Spleen (tissue), 11 donors: ENCODE data around the gene SMIM3. TPM values are rescaled to one million over a fixed set of nuclear protein-coding genes. Genes with fewer than 3 reads are reported as not detected.
A peak's percentile ranks its signal among the peaks of the same experiment; 100 is the strongest.
"Not testable (repeated sequence)": the region's sequence is repeated elsewhere in the genome, so short reads cannot be mapped to it uniquely, and the experiment has no call there.

ENCODE experiments used
- DNase-seq: peaks from one replicate; pipeline ENCODE4 v3.0.0-alpha.2; 2020
- H3K27ac ChIP-seq, 8 donors: fragments of 200-600 bp; sonication (generic) in 7 of 8; 1 replicate in 4 of 8; 2 replicates in 4 of 8; pipeline versions ENCODE4 v1.5.0 to v1.8.0; 2016 to 2021; ENCODE audit warnings: inconsistent platforms in 4 of 8, mild to moderate bottlenecking in 4 of 8, moderate library complexity in 1 of 8
- H3K27me3 ChIP-seq, 7 donors: fragments of 200-600 bp; sonication (generic) in 6 of 7; replicated peaks in 1 of 7; 1 replicate in 4 of 7; 2 replicates in 3 of 7; pipeline versions ENCODE4 v1.5.0 to v1.8.0; 2016 to 2021; ENCODE audit warnings: inconsistent platforms in 3 of 7, mild to moderate bottlenecking in 1 of 7
- H3K36me3 ChIP-seq, 6 donors: fragments of 200-600 bp; sonication (generic) in 5 of 6; 1 replicate in 4 of 6; 2 replicates in 2 of 6; pipeline versions ENCODE4 v1.5.0 to v1.8.0; 2016 to 2021; ENCODE audit warnings: inconsistent platforms in 2 of 6
- H3K4me1 ChIP-seq, 6 donors: fragments of 200-600 bp; sonication (generic) in 5 of 6; 1 replicate in 3 of 6; 2 replicates in 3 of 6; pipeline versions ENCODE4 v1.5.0 to v1.8.0; 2016 to 2021; ENCODE audit warnings: inconsistent platforms in 3 of 6
- H3K4me3 ChIP-seq, 8 donors: fragments of 200-600 bp; sonication (generic) in 7 of 8; 1 replicate in 4 of 8; 2 replicates in 4 of 8; pipeline versions ENCODE4 v1.5.0 to v1.8.0; 2016 to 2021; ENCODE audit warnings: inconsistent platforms in 4 of 8, mild to moderate bottlenecking in 4 of 8, moderate library complexity in 2 of 8
- H3K9me3 ChIP-seq, 8 donors: fragments of 200-600 bp; sonication (generic) in 7 of 8; 1 replicate in 4 of 8; 2 replicates in 4 of 8; pipeline versions ENCODE4 v1.5.0 to v1.8.0; 2016 to 2021; ENCODE audit warnings: inconsistent platforms in 4 of 8
- POLR2A ChIP-seq, 3 donors: fragments of 450-650 bp; IDR thresholded peaks; one replicate each; pipeline ENCODE4 v1.5.1; 2017; ENCODE audit warnings: antibody characterized with exemption in 3 of 3, mild to moderate bottlenecking in 1 of 3
- POLR2AphosphoS5 ChIP-seq, 3 donors: sonication (generic); formaldehyde crosslinking; IDR thresholded peaks; one replicate each; pipeline ENCODE4 v1.5.1; 2017; ENCODE audit warnings: antibody characterized with exemption in 3 of 3
- WGBS, 5 donors: extraction: QIAGEN DNeasy Blood & Tissue Kit in 3 of 5; methylation state at CpG; one replicate each; pipeline versions ENCODE4 v1.1.5 to v1.1.7; 2013 to 2018; 5-methylcytosine and 5-hydroxymethylcytosine counted together
- intact Hi-C: fragments of 100-400 bp; cut with DNase I; formaldehyde crosslinking; loops from one replicate; pipeline ENCODE4 v1.15.0; 2023; ENCODE audit warnings: low total_unique reads
- polyA plus RNA-seq, 3 donors: library from polyadenylated mRNA; stranded (reverse); fragments of 200-250 nt; gene quantifications; one replicate each; pipeline ENCODE4 v1.2.1, GENCODE V29; 2013
- total RNA-seq, 7 donors: library from RNA; depleted of rRNA in 3 of 7; stranded (reverse); fragments of >200 nt in 3 of 7; fragmentation: NEBNext Ultra II Directional in 4 of 7; extraction: Animal tissue kit (Norgen Biotek cat#: 25700) in 4 of 7; gene quantifications; one replicate each; pipeline versions ENCODE4 v1.1.0 to v1.2.1, GENCODE V29; 2016 to 2021
- TF ChIP-seq, protein P1 (sequence below), 11 experiments: fragments of 200-600 bp in 7 of 11; fragments of 450-650 bp in 4 of 11; sonication (generic) in 4 of 11; IDR thresholded peaks in 8 of 11; conservative IDR thresholded peaks in 3 of 11; 1 replicate in 7 of 11; 2 replicates in 4 of 11; pipeline versions ENCODE4 v1.4.0 to v1.8.0; 2016 to 2021; ENCODE audit warnings: antibody characterized with exemption in 11 of 11, inconsistent platforms in 4 of 11, mild to moderate bottlenecking in 1 of 11
- donor health status: healthy with polysubstance abuse.
- donor health status: DM: no; HTN: no; CAD: no; lungs with moderate emphysema.
- donor health status: DM: no; HTN: no; CAD: no.
- donor health status: Bipolar disorder and iron deficiency.
- donor health status: healthy.
- donor health status: DM: no; HTN: no; CAD: no.
- donor health status: DM: yes; HTN: yes; CAD: no.

The SMIM3 gene
- total and polyA plus RNA-seq, 10 donors = 8.8 to 59.7 (median 24.5) TPM

DNA sequence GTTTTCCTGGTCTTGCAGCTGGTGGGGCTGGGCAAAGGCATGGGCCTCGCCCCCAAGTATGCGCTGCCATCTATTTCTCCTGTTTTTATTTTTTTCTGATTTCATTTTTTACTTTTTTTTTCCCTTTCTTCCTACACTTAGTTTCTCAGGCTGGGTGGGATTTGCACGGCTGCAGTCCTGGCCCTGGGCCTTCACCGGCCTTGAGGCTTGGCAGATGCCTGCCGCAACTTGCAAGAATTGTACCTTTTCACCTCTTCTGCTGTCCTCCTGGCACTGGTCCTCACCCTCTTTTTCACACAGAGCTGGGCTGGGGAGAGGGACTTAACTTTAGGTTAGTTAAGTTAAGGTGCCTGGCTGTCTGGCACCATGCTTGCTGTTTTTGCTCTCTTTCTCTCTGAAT lies 57.5 kb downstream of the SMIM3 start:
- H3K27ac ChIP-seq = no peak overlapping the region
- TF ChIP-seq, protein P1, sequence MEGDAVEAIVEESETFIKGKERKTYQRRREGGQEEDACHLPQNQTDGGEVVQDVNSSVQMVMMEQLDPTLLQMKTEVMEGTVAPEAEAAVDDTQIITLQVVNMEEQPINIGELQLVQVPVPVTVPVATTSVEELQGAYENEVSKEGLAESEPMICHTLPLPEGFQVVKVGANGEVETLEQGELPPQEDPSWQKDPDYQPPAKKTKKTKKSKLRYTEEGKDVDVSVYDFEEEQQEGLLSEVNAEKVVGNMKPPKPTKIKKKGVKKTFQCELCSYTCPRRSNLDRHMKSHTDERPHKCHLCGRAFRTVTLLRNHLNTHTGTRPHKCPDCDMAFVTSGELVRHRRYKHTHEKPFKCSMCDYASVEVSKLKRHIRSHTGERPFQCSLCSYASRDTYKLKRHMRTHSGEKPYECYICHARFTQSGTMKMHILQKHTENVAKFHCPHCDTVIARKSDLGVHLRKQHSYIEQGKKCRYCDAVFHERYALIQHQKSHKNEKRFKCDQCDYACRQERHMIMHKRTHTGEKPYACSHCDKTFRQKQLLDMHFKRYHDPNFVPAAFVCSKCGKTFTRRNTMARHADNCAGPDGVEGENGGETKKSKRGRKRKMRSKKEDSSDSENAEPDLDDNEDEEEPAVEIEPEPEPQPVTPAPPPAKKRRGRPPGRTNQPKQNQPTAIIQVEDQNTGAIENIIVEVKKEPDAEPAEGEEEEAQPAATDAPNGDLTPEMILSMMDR (IDR thresholded peaks at IDR 0.05 in 8 of 11, conservative IDR thresholded peaks at IDR 0.05 in 3 of 11) = no peak
- no peak for TF ChIP-seq POLR2AphosphoS5 (IDR thresholded peaks at IDR 0.05)
- no peak for TF ChIP-seq POLR2A (IDR thresholded peaks at IDR 0.05)
- intact Hi-C loops = no loop called here
- WGBS, 5 donors = 88 to 93% (median 90%) methylated on average over 5 of the region's 5 CpGs
- peaks cover 0 to 48% (median 17%) of the 10 kb centered on the region in 8 donors for H3K9me3 ChIP-seq
- H3K27me3 ChIP-seq = no peaks in the 10 kb centered on the region
- no peak overlapping the region for H3K4me3 ChIP-seq
- no peaks in the 10 kb centered on the region for H3K4me1 ChIP-seq
- no peaks in the 10 kb centered on the region for H3K36me3 ChIP-seq
- DNase-seq = no peak

DNA sequence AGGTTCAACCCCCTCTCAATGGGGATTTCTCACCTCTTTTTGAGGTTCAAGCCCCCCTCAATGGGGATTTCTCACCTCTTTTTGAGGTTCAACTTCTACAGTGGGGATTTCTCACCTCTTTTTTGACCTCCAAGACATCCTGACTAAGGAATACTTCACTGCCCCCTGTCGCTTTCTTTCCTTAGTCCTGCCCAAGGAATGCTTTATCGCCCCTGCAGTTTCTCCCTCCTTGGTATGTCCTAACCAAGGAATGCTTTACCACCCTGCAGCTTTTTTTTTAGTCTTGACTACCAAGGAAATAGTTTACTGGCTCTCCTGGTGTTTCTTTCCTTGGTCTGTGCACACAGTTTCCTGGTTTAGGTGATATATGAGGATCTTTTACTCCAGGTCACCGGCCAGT lies 58.1 kb downstream of the SMIM3 start:
- Histone ChIP-seq H3K27me3 (no peaks in the 10 kb centered on the region), H3K4me1 (no peaks in the 10 kb centered on the region), H3K9me3 (peaks cover 0 to 41% (median 11%) of the 10 kb centered on the region in 8 donors), H3K36me3 (no peaks in the 10 kb centered on the region), H3K27ac (no peak overlapping the region), H3K4me3 (no peak overlapping the region)
- intact Hi-C loops = no loop called here
- WGBS, 5 donors = 88 to 96% (median 93%) methylated on average over 3 of the region's 3 CpGs
- TF ChIP-seq, protein P1 (IDR thresholded peaks at IDR 0.05 in 8 of 11, conservative IDR thresholded peaks at IDR 0.05 in 3 of 11) = no peak
- TF ChIP-seq POLR2AphosphoS5 (IDR thresholded peaks at IDR 0.05) = no peak
- no peak for TF ChIP-seq POLR2A (IDR thresholded peaks at IDR 0.05)
- no peak for DNase-seq

DNA sequence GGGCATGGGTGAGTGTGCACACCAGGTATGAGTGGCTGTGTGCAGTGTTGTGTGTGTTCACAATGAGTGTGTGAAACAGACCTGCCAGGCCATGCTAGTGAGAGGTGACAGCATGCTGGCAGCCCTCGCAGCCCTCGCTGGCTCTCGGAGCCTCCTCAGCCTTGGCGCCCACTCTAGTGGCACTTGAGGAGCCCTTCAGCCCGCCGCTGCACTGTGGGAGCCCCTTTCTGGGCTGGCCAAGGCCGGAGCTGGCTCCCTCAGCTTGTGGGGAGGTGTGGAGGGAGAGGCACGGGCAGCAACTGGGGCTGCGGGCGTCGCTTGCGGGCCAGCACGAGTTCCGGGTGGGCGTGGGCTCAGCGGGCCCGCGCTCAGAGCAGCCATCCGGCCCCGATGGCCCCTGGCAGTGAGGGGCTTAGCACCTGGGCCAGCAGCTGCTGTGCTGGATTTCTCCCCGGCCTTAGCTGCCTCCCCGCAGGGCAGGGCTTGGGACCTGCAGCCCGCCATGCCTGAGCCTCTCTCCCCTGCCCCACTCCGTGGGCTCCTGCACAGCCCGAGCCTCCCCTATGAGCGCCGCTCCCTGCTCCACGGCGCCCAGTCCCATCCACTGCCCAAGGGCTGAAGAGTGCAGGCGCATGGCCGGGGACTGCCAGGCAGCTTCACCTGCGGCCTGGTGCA lies 66.8 kb downstream of the SMIM3 start:
- H3K4me3 ChIP-seq, H3K27ac ChIP-seq, H3K9me3 ChIP-seq, H3K36me3 ChIP-seq, H3K27me3 ChIP-seq: not testable (repeated sequence)
- peak; percentile 76 for DNase-seq
- peaks cover 0 to 14% (median 3%) of the 10 kb centered on the region in 6 donors for H3K4me1 ChIP-seq
- intact Hi-C loops = loop anchor here (5.0 kb wide), 2 partner anchors 43 to 283 kb away; no protein-coding TSS in a partner anchor
- 84 to 99% (median 93%) methylated on average over 15 to 32 of the region's 32 CpGs for WGBS, 5 donors

DNA sequence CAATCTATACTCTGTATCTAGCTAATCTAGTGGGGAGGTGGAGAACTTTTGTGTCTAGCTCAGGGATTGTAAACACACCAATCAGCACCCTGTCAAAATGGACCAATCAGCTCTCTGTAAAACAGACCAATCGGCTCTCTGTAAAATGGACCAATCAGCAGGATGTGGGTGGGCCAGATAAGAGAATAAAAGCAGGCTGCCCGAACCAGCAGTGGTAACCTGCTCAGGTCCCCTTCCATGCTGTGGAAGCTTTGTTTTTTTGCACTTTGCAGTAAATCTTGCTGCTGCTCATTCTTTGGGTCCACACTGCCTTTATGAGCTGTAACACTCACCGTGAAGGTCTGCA lies 67.7 kb downstream of the SMIM3 start, which contains the start of gene IRGM:
IRGM (plus strand) TSS at position 214 of the 346 bp plus-strand sequence. CDS start 1,603 bp downstream, outside the sequence.
- not testable (repeated sequence) for H3K27me3 ChIP-seq, H3K36me3 ChIP-seq, H3K9me3 ChIP-seq, DNase-seq
- peaks cover 0 to 14% (median 3%) of the 10 kb centered on the region in 6 donors for H3K4me1 ChIP-seq
- H3K4me3 ChIP-seq = peak within 1 kb of the TSS in 6 of 8 donors; percentile 1 to 52 (median 17)
- TF ChIP-seq POLR2AphosphoS5 (IDR thresholded peaks at IDR 0.05) = peak in 1 of 3 donors; percentile 20
- peak within 1 kb of the TSS in 6 of 8 donors; percentile 4 to 64 (median 46) for H3K27ac ChIP-seq
- WGBS, 5 donors = 40 to 67% (median 50%) methylated on average over 3 of the region's 3 CpGs
- intact Hi-C loops = loop anchor here (5.0 kb wide), 2 partner anchors 44 to 284 kb away; no protein-coding TSS in a partner anchor

Other genes starting within 250 kb of the SMIM3 start
- 100 to 1,000 TPM in 2 of 7 donors, 10 to 100 TPM in 5; 38.9 to 133 (median 68.9) TPM for gene SYNPO, start 138.1 kb upstream of the SMIM3 start, total RNA-seq
- gene SYNPO, start 138.1 kb upstream of the SMIM3 start, polyA plus RNA-seq = 10 to 100 TPM in 1 of 3 donors, 1 to 10 TPM in 2; 6.9 to 28.0 (median 9.3) TPM
- 1 to 10 TPM in 3 of 7 donors, under 1 TPM in 3, not detected in 1; 0.26 to 1.2 (median 0.81) TPM for gene MYOZ3, start 117.5 kb upstream of the SMIM3 start, total RNA-seq
- gene MYOZ3, start 117.5 kb upstream of the SMIM3 start, polyA plus RNA-seq = under 1 TPM; 0.04 to 0.32 (median 0.14) TPM
- 10 to 100 TPM; 52.3 to 66.9 (median 59.6) TPM for gene RBM22, start 77.7 kb upstream of the SMIM3 start, total RNA-seq
- 10 to 100 TPM; 31.4 to 47.3 (median 45.3) TPM for gene RBM22, start 77.7 kb upstream of the SMIM3 start, polyA plus RNA-seq
- 10 to 100 TPM; 46.5 to 68.7 (median 61.2) TPM for gene DCTN4, start 19.7 kb upstream of the SMIM3 start, total RNA-seq
- 10 to 100 TPM; 11.4 to 15.6 (median 11.8) TPM for gene DCTN4, start 19.7 kb upstream of the SMIM3 start, polyA plus RNA-seq
- 1 to 10 TPM in 4 of 7 donors, under 1 TPM in 2, not detected in 1; 0.17 to 2.4 (median 1.3) TPM for gene IRGM, start 67.8 kb downstream of the SMIM3 start, total RNA-seq
- under 1 TPM; 0.06 to 0.20 (median 0.11) TPM for gene IRGM, start 67.8 kb downstream of the SMIM3 start, polyA plus RNA-seq
- gene ZNF300, start 126.2 kb downstream of the SMIM3 start, total RNA-seq = 1 to 10 TPM; 3.1 to 6.3 (median 4.6) TPM
- gene ZNF300, start 126.2 kb downstream of the SMIM3 start, polyA plus RNA-seq = 1 to 10 TPM; 3.7 to 7.2 (median 3.7) TPM
- 100 to 1,000 TPM in 6 of 7 donors, 10 to 100 TPM in 1; 78.7 to 886 (median 416) TPM for gene GPX3, start 241.8 kb downstream of the SMIM3 start, total RNA-seq
- gene GPX3, start 241.8 kb downstream of the SMIM3 start, polyA plus RNA-seq = 100 to 1,000 TPM; 158 to 261 (median 256) TPM